Neural progenitor cell (in vitro differentiated cells): ENCODE measurements around the gene CPLX1.

Experiments
- EZH2 ChIP-seq: fragments of 200-600 bp; sonication (generic); IDR thresholded peaks from 2 replicates; pipeline ENCODE4 v1.6.1; 2017; ENCODE audit warnings: antibody characterized with exemption, mild to moderate bottlenecking, moderate library complexity
- TF ChIP-seq, protein P1 (sequence below): fragments of 200-600 bp; sonication (generic); IDR thresholded peaks from 2 replicates; pipeline ENCODE4 v1.5.1; 2017; ENCODE audit warnings: antibody characterized with exemption, mild to moderate bottlenecking

- TF ChIP-seq, protein P1, sequence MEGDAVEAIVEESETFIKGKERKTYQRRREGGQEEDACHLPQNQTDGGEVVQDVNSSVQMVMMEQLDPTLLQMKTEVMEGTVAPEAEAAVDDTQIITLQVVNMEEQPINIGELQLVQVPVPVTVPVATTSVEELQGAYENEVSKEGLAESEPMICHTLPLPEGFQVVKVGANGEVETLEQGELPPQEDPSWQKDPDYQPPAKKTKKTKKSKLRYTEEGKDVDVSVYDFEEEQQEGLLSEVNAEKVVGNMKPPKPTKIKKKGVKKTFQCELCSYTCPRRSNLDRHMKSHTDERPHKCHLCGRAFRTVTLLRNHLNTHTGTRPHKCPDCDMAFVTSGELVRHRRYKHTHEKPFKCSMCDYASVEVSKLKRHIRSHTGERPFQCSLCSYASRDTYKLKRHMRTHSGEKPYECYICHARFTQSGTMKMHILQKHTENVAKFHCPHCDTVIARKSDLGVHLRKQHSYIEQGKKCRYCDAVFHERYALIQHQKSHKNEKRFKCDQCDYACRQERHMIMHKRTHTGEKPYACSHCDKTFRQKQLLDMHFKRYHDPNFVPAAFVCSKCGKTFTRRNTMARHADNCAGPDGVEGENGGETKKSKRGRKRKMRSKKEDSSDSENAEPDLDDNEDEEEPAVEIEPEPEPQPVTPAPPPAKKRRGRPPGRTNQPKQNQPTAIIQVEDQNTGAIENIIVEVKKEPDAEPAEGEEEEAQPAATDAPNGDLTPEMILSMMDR, result no peak
- no peak for TF ChIP-seq EZH2
Observed at GRCh38 chr4:814312-814850, 11.5 kb downstream of the CPLX1 start.
